ENCODE data around the gene ENTPD6. TPM values are rescaled to one million over a fixed set of nuclear protein-coding genes. Genes with fewer than 3 reads are reported as not detected.

ENTPD6 gene
- total RNA-seq, 3 donors from 2014 or later (not counting 1 experiment from before 2014, with no cell fraction given) = 36.4 to 43.1 (median 41.4) TPM

DNA sequence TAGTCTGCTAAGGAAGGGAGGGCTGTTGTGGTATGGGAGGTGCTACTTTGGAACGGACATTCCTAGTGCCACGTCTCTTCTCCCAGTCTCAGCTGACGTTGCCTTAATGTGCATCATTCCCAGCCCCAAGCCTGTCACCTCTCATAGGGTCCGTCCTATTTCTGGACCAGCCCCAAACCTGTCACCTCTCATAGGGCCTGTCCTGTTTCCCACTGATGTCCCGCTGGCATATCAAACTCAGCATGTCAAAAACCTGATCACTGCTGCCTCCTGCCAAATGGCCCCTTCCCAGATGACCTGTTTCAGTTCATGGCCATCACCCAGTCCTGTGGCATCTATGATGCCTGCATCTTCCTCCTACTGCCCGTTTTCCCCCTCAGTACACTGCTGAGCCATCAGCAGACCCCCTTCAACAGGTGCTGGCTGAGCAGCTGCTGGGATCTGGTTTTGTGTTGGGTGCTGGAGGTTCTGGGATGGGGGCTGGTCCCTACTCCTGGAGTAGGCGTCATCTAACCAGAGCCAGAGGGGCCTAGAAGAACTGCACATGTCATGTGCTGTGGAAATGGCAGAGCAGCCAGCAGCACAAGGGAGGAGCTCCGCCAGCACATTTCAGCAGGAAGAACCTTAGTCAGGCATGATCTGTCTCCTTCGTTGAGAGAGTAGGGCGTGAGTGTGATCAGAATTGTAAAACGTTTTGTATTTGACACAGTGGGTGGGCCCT, 3.3 kb downstream of the ENTPD6 start:
- intact Hi-C loops (cut with micrococcal nuclease) = no loop called here
- H3K27me3 ChIP-seq (ENCODE audit: control insufficient read depth, insufficient read depth, low read length) = no peaks in the 10 kb centered on the region
- peaks cover 26% of the 10 kb centered on the region for H3K4me1 ChIP-seq (ENCODE audit: control insufficient read depth, insufficient read depth, low read length)
- 95% methylated on average over 10 of the region's 11 CpGs for WGBS (ENCODE audit: insufficient coverage)
- H3K9me3 ChIP-seq (ENCODE audit: control insufficient read depth, insufficient read depth, low read length) = no peaks in the 10 kb centered on the region
- DNase-seq (no peak), ATAC-seq (no peak)
- Mint-ChIP-seq H3K27me3 (ENCODE audit: low read depth in 2 of 2) (no peaks in the 10 kb centered on the region), H3K4me3 (no peak overlapping the region), H3K4me1 (peaks cover 34 to 38% of the 10 kb centered on the region in 2 donors), H3K36me3 (no peaks in the 10 kb centered on the region), H3K9me3 (no peaks in the 10 kb centered on the region), H3K27ac (peak overlapping the region in 1 of 2 donors; percentile 2)
- H3K27ac ChIP-seq (ENCODE audit: low read length) = no peak overlapping the region
- H3K4me3 ChIP-seq (ENCODE audit: low read length) = no peak overlapping the region
- no peaks in the 10 kb centered on the region for H3K36me3 ChIP-seq (ENCODE audit: control insufficient read depth, insufficient read depth, low read length)
- TF ChIP-seq, protein P1, sequence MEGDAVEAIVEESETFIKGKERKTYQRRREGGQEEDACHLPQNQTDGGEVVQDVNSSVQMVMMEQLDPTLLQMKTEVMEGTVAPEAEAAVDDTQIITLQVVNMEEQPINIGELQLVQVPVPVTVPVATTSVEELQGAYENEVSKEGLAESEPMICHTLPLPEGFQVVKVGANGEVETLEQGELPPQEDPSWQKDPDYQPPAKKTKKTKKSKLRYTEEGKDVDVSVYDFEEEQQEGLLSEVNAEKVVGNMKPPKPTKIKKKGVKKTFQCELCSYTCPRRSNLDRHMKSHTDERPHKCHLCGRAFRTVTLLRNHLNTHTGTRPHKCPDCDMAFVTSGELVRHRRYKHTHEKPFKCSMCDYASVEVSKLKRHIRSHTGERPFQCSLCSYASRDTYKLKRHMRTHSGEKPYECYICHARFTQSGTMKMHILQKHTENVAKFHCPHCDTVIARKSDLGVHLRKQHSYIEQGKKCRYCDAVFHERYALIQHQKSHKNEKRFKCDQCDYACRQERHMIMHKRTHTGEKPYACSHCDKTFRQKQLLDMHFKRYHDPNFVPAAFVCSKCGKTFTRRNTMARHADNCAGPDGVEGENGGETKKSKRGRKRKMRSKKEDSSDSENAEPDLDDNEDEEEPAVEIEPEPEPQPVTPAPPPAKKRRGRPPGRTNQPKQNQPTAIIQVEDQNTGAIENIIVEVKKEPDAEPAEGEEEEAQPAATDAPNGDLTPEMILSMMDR (IDR thresholded peaks at IDR 0.05) = no peak

DNA sequence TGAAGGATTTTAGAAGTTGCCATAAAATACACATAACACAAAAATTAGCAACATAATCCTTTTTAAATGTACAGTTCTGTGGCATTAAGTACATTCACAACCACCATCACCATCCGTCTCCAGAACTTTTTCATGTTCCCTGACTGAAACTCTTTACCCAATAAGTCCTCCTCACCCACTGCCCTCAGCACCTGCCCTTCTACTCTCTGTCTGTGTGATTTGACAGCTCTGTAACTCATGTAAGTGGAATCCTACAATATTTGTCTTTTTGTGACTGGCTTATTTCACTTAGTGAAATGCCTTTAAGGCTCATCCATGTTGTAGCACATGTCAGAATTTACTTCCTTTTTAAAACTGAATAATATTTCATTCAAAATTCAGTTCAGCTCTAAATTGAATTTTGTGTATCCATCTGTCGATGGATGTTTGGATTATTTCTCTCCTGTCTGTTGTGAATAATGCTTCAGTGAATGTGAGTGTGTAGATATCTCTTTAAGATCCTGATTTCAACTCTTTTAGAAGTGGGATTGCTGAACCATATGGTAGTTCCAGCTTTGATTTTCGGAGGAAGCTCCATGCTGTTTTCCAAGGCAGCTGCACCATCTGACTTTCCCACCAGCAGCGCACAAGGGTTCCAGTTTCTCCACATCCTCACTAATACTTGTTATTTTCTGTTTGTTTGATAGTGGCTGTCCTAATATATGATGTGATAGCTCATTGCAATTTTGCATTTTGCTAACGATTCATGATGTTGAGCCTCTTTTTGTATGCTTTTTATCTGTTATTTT, 4.2 kb downstream of the ENTPD6 start:
- 96% methylated on average over 4 of the region's 5 CpGs for WGBS (ENCODE audit: insufficient coverage)
- Mint-ChIP-seq H3K27ac (peak overlapping the region in 1 of 2 donors; percentile 2), H3K4me1 (peaks cover 34 to 38% of the 10 kb centered on the region in 2 donors)

DNA sequence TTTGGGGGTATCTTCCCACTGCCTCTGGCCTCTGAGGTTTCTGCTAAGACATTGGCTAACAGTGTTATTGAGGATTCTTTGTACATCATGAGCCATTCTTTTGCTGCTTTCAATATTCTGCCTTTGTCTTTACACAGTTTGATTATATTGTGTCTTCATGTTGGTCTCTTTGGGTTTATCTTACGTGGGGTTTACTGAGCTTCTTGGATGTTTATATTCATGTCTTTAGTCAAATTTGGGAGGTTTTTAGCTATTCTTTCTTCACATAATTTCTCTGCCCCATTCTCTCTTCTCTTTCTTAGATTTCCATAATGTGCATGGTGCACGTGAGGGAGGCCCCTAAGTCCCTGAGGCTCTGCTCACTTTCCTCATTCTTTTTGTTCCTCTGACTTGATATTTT, 7.6 kb downstream of the ENTPD6 start:
- Histone ChIP-seq H3K27ac (ENCODE audit: low read length) (no peak overlapping the region), H3K4me3 (ENCODE audit: low read length) (no peak overlapping the region), H3K36me3 (ENCODE audit: control insufficient read depth, insufficient read depth, low read length) (no peaks in the 10 kb centered on the region), H3K9me3 (ENCODE audit: control insufficient read depth, insufficient read depth, low read length) (no peaks in the 10 kb centered on the region), H3K4me1 (ENCODE audit: control insufficient read depth, insufficient read depth, low read length) (no peaks in the 10 kb centered on the region), H3K27me3 (ENCODE audit: control insufficient read depth, insufficient read depth, low read length) (no peaks in the 10 kb centered on the region)
- Mint-ChIP-seq H3K36me3 (no peaks in the 10 kb centered on the region), H3K4me3 (no peak overlapping the region), H3K27me3 (ENCODE audit: low read depth in 2 of 2) (no peaks in the 10 kb centered on the region), H3K9me3 (no peaks in the 10 kb centered on the region), H3K4me1 (peaks cover 9 to 22% of the 10 kb centered on the region in 2 donors), H3K27ac (no peak overlapping the region)
- ATAC-seq (no peak), DNase-seq (no peak)
- intact Hi-C loops (cut with micrococcal nuclease) = no loop called here
- TF ChIP-seq, protein P1 (IDR thresholded peaks at IDR 0.05) = no peak
- WGBS (ENCODE audit: insufficient coverage) = 86% methylated on average over 1 of the region's 2 CpGs

More for the DNA sequence above, 4.2 kb downstream of the ENTPD6 start:
- Histone ChIP-seq H3K27ac (ENCODE audit: low read length) (no peak overlapping the region), H3K4me1 (ENCODE audit: control insufficient read depth, insufficient read depth, low read length) (peaks cover 24% of the 10 kb centered on the region), H3K9me3 (ENCODE audit: control insufficient read depth, insufficient read depth, low read length) (no peaks in the 10 kb centered on the region), H3K27me3 (ENCODE audit: control insufficient read depth, insufficient read depth, low read length) (no peaks in the 10 kb centered on the region), H3K36me3 (ENCODE audit: control insufficient read depth, insufficient read depth, low read length) (no peaks in the 10 kb centered on the region), H3K4me3 (ENCODE audit: low read length) (no peak overlapping the region)
- Mint-ChIP-seq H3K9me3 (no peaks in the 10 kb centered on the region), H3K27me3 (ENCODE audit: low read depth in 2 of 2) (no peaks in the 10 kb centered on the region), H3K36me3 (no peaks in the 10 kb centered on the region), H3K4me3 (no peak overlapping the region)
- intact Hi-C loops (cut with micrococcal nuclease) = no loop called here
- DNase-seq (no peak), ATAC-seq (no peak)
- TF ChIP-seq, protein P1 (IDR thresholded peaks at IDR 0.05) = no peak
